GM18517 (cell line): ENCODE data around the gene SLC38A2.
"Not testable (repeated sequence)": the region's sequence is repeated elsewhere in the genome, so short reads cannot be mapped to it uniquely, and the experiment has no call there.

Source experiments
- ATAC-seq: cut with Tn5 transposase; IDR thresholded peaks from one replicate; pipeline ENCODE4 v1.9.1; 2021; ENCODE audit warnings: mild to moderate bottlenecking, moderate library complexity; ENCODE audit not compliant: unreplicated experiment

Gene SLC38A2

GRCh38 chr12:46332260-46332659 is 40.3 kb downstream of the SLC38A2 start:
- no peak for ATAC-seq

DNA sequence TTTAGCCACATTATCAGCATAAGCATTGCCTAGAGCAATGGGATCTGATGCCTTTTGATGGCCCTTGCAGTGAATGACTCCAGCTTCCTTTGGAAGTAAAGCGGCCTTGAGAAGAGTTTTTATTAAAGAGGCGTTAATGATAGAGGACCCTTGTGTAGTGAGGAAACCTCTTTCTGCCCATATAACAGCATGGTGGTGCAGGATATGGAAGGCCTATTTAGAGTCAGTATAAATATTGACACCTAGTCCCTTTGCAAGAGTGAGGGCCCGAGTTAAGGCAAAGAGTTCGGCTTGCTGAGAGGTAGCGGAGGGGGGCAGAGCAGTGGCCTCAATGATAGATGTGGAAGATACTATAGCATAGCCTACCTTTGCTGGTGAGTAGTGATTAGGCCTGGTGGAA is 47.5 kb downstream of the SLC38A2 start:
- not testable (repeated sequence) for ATAC-seq

GRCh38 chr12:46320731-46321130 is 51.8 kb downstream of the SLC38A2 start:
- no peak for ATAC-seq

DNA sequence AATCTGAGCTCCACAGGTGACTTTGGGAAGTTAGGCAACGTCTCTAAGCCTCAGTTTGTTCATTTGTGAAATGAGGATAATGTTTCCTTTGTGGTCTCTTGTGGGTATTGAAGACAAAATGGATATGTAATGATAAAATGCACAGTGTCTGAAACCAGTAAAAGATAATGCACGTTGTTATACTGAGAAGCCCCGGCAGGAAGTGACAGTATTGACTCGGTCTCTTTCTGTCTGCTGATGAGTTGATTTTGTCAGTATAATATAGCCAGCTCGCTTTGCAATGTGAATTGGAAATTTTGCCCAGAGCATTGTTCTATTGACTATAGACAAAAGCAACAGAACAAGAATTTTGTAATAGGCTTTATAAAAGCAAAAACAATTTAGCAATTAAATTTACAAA is 54.5 kb downstream of the SLC38A2 start:
- ATAC-seq: no peak
